Measurements from ENCODE around the gene CLIP2.
"Not testable (repeated sequence)": the region's sequence is repeated elsewhere in the genome, so short reads cannot be mapped to it uniquely, and the experiment has no call there.

CLIP2 gene

GRCh38 chr7:74254129-74254857 is 34.9 kb upstream of the CLIP2 start, which contains the start of gene RFC2 (continued):
- TF ChIP-seq ZNF580 (tag by site-specific recombination; IDR thresholded peaks at IDR 0.05) (no peak), ZNF549 (tag by site-specific recombination; IDR thresholded peaks at IDR 0.05) (no peak), BCL11A (tag by site-specific recombination; IDR thresholded peaks at IDR 0.05; ENCODE audit: low read depth) (no peak), ZNF548 (tag by site-specific recombination; IDR thresholded peaks at IDR 0.05) (no peak), HOXC10 (CRISPR knock-in tag; IDR thresholded peaks at IDR 0.05) (0 out of 2 replicates have a peak, but pooled peaks have one; percentile 88), TRIM28 (IDR thresholded peaks at IDR 0.05; ENCODE audit: borderline replicate concordance, low read length) (no peak)

GRCh38 chr7:74254858-74255379 is 34.3 kb upstream of the CLIP2 start:
- H3K4me3 ChIP-seq (ENCODE audit: low read depth, low read length), result peak overlapping the region; percentile 93
- H3K4me1 ChIP-seq (ENCODE audit: control insufficient read depth, insufficient read depth, low read length), result no peaks in the 10 kb centered on the region
- H3K9me3 ChIP-seq (ENCODE audit: control insufficient read depth, insufficient read depth, low read depth, low read length), result no peaks in the 10 kb centered on the region
- ChIA-PET POLR2A (interaction anchor here (1.0 to 2.0 kb wide), 5 partner anchors 9 to 101 kb away, joined by 3 to 5 read pairs (median 4); no protein-coding TSS in a partner anchor), CTCF (interaction anchor here (0.6 to 1.0 kb wide), 2 partner anchors 147 to 175 kb away, joined by 3 to 4 read pairs; no protein-coding TSS in a partner anchor)
- H3K27ac ChIP-seq (ENCODE audit: extremely low read depth, low read depth, low read length), result peak overlapping the region; percentile 95; the same call in 1 of the 2 replicates
- peaks cover 24 to 26% of the 10 kb centered on the region in 2 experiments for H3K36me3 ChIP-seq (ENCODE audit: control insufficient read depth in 2 of 2, insufficient read depth in 1 of 2, low read length in 2 of 2)
- TF ChIP-seq ZNF768 (tag by site-specific recombination; IDR thresholded peaks at IDR 0.05), result no peak
- TF ChIP-seq INSM2 (tag by site-specific recombination; IDR thresholded peaks at IDR 0.05), result no peak
- peak; percentile 8; the same call in 1 of the 2 replicates for TF ChIP-seq ZBTB17 (tag by site-specific recombination; IDR thresholded peaks at IDR 0.05)
- no peak for TF ChIP-seq ZNF518A (tag by site-specific recombination; conservative IDR thresholded peaks at IDR 0.05; ENCODE audit: low read depth)
- no peak for TF ChIP-seq ZNF600 (tag by site-specific recombination; IDR thresholded peaks at IDR 0.05)

- not testable (repeated sequence) for H3K9me3 ChIP-seq (ENCODE audit: control insufficient read depth, insufficient read depth, low read depth, low read length); H3K27ac ChIP-seq (ENCODE audit: extremely low read depth, low read depth, low read length); H3K4me1 ChIP-seq (ENCODE audit: control insufficient read depth, insufficient read depth, low read length); H3K4me3 ChIP-seq (ENCODE audit: low read depth, low read length)
- ChIA-PET CTCF (interaction anchor here (0.6 kb wide), 2 partner anchors 35 to 176 kb away, joined by 3 to 4 read pairs; no protein-coding TSS in a partner anchor), POLR2A (interaction anchor here (1.1 to 1.7 kb wide), 2 partner anchors 19 to 100 kb away, joined by 3 read pairs; no protein-coding TSS in a partner anchor)
- peaks cover 19 to 21% of the 10 kb centered on the region in 2 experiments for H3K36me3 ChIP-seq (ENCODE audit: control insufficient read depth in 2 of 2, insufficient read depth in 1 of 2, low read length in 2 of 2)
Measured at GRCh38 chr7:74255461-74255860, 33.7 kb upstream of the CLIP2 start.

Measured in HEK293 (cell line).